Stimulated activated CD4-positive, alpha-beta T cell treated with anti-CD3 and anti-CD28 coated beads, Interleukin-2, amount 100 ng/mL, for 4 hours (primary cell): ENCODE measurements around the gene KTN1.

Source experiments
- DNase-seq: peaks from one replicate; pipeline ENCODE4 v3.0.0-alpha.2; 2020; ENCODE audit warnings: low read depth

Gene KTN1

GRCh38 chr14:55577229-55577628 is 2.8 kb upstream of the KTN1 start:
- DNase-seq, result no peak

- DNase-seq, result no peak
Measured at GRCh38 chr14:55578511-55578910, 1.5 kb upstream of the KTN1 start.

- DNase-seq, result peak; percentile 13
Measured at GRCh38 chr14:55580470-55581341, 699 bp downstream of the KTN1 start.

- DNase-seq, result no peak
Measured at GRCh38 chr14:55581342-55581771, 1.4 kb downstream of the KTN1 start.

- DNase-seq, result no peak
Measured at GRCh38 chr14:55582746-55583145, 2.7 kb downstream of the KTN1 start.

- DNase-seq, result no peak
Measured at GRCh38 chr14:55583942-55584468, 4.0 kb downstream of the KTN1 start.

GRCh38 chr14:55585854-55586253 is 5.8 kb downstream of the KTN1 start:
- no peak for DNase-seq

- no peak for DNase-seq
Measured at GRCh38 chr14:55586411-55586810, 6.4 kb downstream of the KTN1 start.

- DNase-seq, result no peak
Measured at GRCh38 chr14:55587847-55588246, 7.8 kb downstream of the KTN1 start.

- no peak for DNase-seq
Measured at GRCh38 chr14:55588259-55588699, 8.3 kb downstream of the KTN1 start.

GRCh38 chr14:55589171-55589570 is 9.2 kb downstream of the KTN1 start:
- no peak for DNase-seq

GRCh38 chr14:55592436-55592835 is 12.4 kb downstream of the KTN1 start:
- DNase-seq, result no peak

- DNase-seq, result no peak
Measured at GRCh38 chr14:55593698-55594097, 13.7 kb downstream of the KTN1 start.

- no peak for DNase-seq
Measured at GRCh38 chr14:55599250-55599879, 19.4 kb downstream of the KTN1 start.

- no peak for DNase-seq
Measured at GRCh38 chr14:55600784-55601561, 21.0 kb downstream of the KTN1 start.

- DNase-seq, result no peak
Measured at GRCh38 chr14:55603401-55603953, 23.5 kb downstream of the KTN1 start.

GRCh38 chr14:55604488-55604887 is 24.5 kb downstream of the KTN1 start:
- DNase-seq, result no peak

GRCh38 chr14:55604900-55605418 is 25.0 kb downstream of the KTN1 start:
- DNase-seq, result no peak

- DNase-seq, result no peak
Measured at GRCh38 chr14:55605793-55606192, 25.8 kb downstream of the KTN1 start.

- no peak for DNase-seq
Measured at GRCh38 chr14:55607386-55607785, 27.4 kb downstream of the KTN1 start.

GRCh38 chr14:55609681-55610080 is 29.7 kb downstream of the KTN1 start:
- no peak for DNase-seq
